NCI-H128 (cell line): Measurements from ENCODE around the gene SULT6B1.

Experiments used
- DNase-seq: peaks from one replicate; lab custom pipeline; 2025; ENCODE audit not compliant: unreplicated experiment; lab: John Stamatoyannopoulos, UW

Gene SULT6B1

GRCh38 chr2:37153224-37153623, 35.2 kb downstream of the SULT6B1 start:
- no peak for DNase-seq

- DNase-seq: no peak
Observed at GRCh38 chr2:37149626-37150322, 38.7 kb downstream of the SULT6B1 start.

GRCh38 chr2:37148325-37148724, 40.1 kb downstream of the SULT6B1 start:
- no peak for DNase-seq

DNA sequence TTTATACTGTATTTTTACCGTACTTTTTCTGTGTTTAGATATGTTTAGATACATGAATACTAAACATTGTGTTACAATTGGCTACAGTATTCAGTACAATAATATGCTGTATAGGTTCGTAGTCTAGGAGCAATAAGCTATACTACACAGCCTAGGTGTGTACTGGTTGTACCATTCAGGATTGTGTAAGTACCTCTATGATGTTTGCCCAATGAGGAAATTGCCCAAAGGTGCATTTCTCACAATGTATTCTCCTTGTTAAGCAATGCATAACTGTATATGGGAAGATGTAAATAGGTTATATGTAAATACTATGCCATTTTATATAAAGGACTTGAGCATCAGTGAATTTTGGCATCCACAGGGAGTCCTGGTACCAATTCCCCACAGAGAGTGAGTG, 42.4 kb downstream of the SULT6B1 start:
- DNase-seq: no peak

DNA sequence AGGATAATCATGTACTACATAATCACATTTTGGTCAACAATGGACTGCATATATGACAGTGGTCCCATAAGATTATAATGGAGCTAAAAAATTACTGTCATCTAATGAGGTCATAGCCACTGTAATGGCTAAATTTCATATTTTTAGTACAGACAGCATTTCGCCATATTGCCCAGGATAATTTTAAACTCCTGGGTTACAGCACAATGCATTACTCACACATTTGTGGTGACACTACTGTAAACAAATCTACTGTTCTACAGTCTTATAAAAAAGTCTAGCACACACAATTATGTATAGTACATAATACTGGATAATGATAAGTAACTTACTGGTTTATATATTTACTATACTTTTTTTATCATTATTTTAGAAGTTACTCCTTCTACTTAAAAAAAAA, 44.5 kb downstream of the SULT6B1 start:
- no peak for DNase-seq

DNA sequence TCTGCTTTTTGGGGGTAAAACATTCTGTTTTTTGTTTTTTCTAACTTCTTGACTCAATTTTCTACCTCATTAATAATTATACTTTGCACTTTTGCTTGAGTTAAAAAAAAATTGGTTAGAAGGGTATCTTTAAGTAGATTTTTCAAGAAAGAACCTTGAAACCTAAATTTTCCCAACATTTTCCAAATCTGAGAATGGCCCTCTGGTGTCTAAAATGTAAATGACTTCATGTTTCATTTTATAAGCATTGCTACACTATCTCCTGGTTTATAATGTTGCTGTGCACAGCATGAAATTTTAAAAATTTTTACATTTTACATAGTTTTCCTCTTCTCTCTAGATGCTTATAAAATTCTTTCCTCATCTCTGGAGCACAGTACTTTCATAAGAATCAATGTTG, 45.9 kb downstream of the SULT6B1 start:
- DNase-seq: no peak

- no peak for DNase-seq
Observed at GRCh38 chr2:37132914-37133313, 55.6 kb downstream of the SULT6B1 start.

GRCh38 chr2:37125416-37125815, 63.1 kb downstream of the SULT6B1 start:
- DNase-seq: no peak

DNA sequence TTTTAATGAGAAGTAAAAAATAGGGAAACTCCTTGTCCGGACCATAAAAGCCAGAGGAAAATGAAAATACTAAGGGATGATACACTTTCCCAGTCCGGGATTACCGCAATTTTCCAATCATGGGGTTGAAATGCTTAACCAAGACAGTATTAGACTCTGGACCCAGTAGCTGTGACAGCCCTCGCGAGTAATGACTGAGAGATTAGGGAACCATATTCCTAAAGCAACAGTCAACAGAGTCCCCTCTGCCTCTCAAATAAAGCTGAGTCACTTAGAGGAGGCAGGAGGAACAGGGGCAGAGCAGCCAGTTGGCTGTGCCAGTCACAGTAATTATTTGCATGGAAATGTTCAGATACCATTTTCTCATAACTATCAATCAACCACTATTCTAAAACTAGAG, 69.3 kb downstream of the SULT6B1 start:
- no peak for DNase-seq
